Measurements from ENCODE around the gene TMCC3.

GRCh38 chr12:94678849-94679248 is 28.5 kb upstream of the TMCC3 start:
- TF ChIP-seq CTCF (IDR thresholded peaks at IDR 0.05), result no peak
- no peak for TF ChIP-seq POLR2AphosphoS5 (IDR thresholded peaks at IDR 0.05)

Data from prostate gland (tissue), 2 donors.